Smooth muscle cell (in vitro differentiated cells): Measurements from ENCODE around the gene SLC6A1. TPM values are rescaled to one million over a fixed set of nuclear protein-coding genes. Genes with fewer than 3 reads are reported as not detected.

Source experiments
- DNase-seq: peaks from one replicate; lab custom pipeline; 2025; ENCODE audit not compliant: unreplicated experiment; lab: John Stamatoyannopoulos, UW
- H2AFZ ChIP-seq: fragments of 200-600 bp; sonication (generic); 2 replicates; pipeline ENCODE4 v1.6.0; 2016; ENCODE audit warnings: antibody characterized with exemption, low read depth, mild to moderate bottlenecking
- H3F3A ChIP-seq: fragments of 200-600 bp; sonication (generic); 2 replicates; pipeline ENCODE4 v1.6.0; 2017; ENCODE audit warnings: antibody characterized with exemption, low read depth
- H3K27ac ChIP-seq: fragments of 200-600 bp; sonication (generic); 2 replicates; pipeline ENCODE4 v1.5.1; 2016; ENCODE audit warnings: low read depth, mild to moderate bottlenecking
- H3K27me3 ChIP-seq: fragments of 200-600 bp; sonication (generic); 2 replicates; pipeline ENCODE4 v1.6.1; 2016; ENCODE audit warnings: low read depth, mild to moderate bottlenecking
- H3K36me3 ChIP-seq: fragments of 200-600 bp; sonication (generic); 2 replicates; pipeline ENCODE4 v1.5.1; 2016; ENCODE audit warnings: low read depth
- H3K4me1 ChIP-seq: fragments of 200-600 bp; sonication (generic); 2 replicates; pipeline ENCODE4 v1.5.1; 2016; ENCODE audit warnings: low read depth
- H3K4me2 ChIP-seq: fragments of 200-600 bp; sonication (generic); 2 replicates; pipeline ENCODE4 v1.6.0; 2016; ENCODE audit warnings: mild to moderate bottlenecking
- H3K4me3 ChIP-seq: fragments of 200-600 bp; sonication (generic); 2 replicates; pipeline ENCODE4 v1.5.1; 2016; ENCODE audit warnings: mild to moderate bottlenecking
- H3K79me2 ChIP-seq: fragments of 200-600 bp; sonication (generic); 2 replicates; pipeline ENCODE4 v1.6.0; 2016; ENCODE audit warnings: low read depth, mild to moderate bottlenecking
- H3K9ac ChIP-seq: fragments of 200-600 bp; sonication (generic); 2 replicates; pipeline ENCODE4 v1.6.0; 2016; ENCODE audit warnings: low read depth
- H3K9me3 ChIP-seq: fragments of 200-600 bp; sonication (generic); replicated peaks from 2 replicates; pipeline ENCODE4 v1.5.1; 2016; ENCODE audit warnings: low read depth
- H4K20me1 ChIP-seq: fragments of 200-600 bp; sonication (generic); 2 replicates; pipeline ENCODE4 v1.6.0; 2016; ENCODE audit warnings: low read depth
- WGBS: methylation state at CpG from one replicate; pipeline ENCODE4 v1.1.7; 2016; ENCODE audit warnings: low lambda C conversion rate; 5-methylcytosine and 5-hydroxymethylcytosine counted together
- polyA plus RNA-seq: library from polyadenylated mRNA; unstranded; fragments of >200 nt; fragmentation: Nextera tagmentation; extraction: Ambion mirVana; gene quantifications from 2 replicates; pipeline ENCODE4 v1.2.1, GENCODE V29; 2016
- total RNA-seq: library from RNA; depleted of rRNA; stranded (reverse); fragments of >200 nt; gene quantifications from 2 replicates; pipeline ENCODE4 v1.2.3, GENCODE V29; 2014
- TF ChIP-seq, protein P1 (sequence below): fragments of 200-600 bp; sonication (generic); IDR thresholded peaks from 2 replicates; pipeline ENCODE4 v1.5.1; 2017; ENCODE audit warnings: borderline replicate concordance, mild to moderate bottlenecking, antibody characterized with exemption; ENCODE audit not compliant: insufficient read depth, poor library complexity, severe bottlenecking

SLC6A1 gene
- total and polyA plus RNA-seq, 2 experiments from 2014 or later, result 0.26 to 0.40 TPM

DNA sequence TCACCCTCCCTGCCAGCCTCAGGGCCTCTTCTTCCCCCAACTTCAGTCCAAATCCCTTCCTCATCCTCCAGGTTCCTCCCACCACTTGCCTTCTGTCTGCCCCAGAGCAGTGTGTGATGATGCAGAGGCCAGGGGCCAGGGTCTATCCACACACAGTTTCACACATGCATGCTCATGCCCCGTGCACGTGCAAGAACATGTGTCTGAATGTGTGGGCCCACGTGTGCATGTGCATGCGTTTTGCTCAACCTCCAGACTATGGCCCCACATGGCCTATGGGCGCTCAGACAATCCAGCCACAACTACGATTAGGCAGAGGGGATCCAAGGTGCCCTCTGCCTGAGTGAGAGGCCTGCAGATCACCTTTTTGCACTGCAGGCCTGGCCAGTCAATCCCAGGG lies 32.3 kb upstream of the SLC6A1 start:
- H3K4me3 ChIP-seq, result no peak overlapping the region
- H4K20me1 ChIP-seq, result no peaks in the 10 kb centered on the region
- no peak overlapping the region for H3K4me2 ChIP-seq
- 77% methylated on average over 6 of the region's 6 CpGs for WGBS
- no peaks in the 10 kb centered on the region for H3F3A ChIP-seq
- no peaks in the 10 kb centered on the region for H3K36me3 ChIP-seq
- H3K9ac ChIP-seq, result no peak overlapping the region
- H3K4me1 ChIP-seq, result no peaks in the 10 kb centered on the region
- H3K9me3 ChIP-seq, result no peaks in the 10 kb centered on the region
- TF ChIP-seq, protein P1, sequence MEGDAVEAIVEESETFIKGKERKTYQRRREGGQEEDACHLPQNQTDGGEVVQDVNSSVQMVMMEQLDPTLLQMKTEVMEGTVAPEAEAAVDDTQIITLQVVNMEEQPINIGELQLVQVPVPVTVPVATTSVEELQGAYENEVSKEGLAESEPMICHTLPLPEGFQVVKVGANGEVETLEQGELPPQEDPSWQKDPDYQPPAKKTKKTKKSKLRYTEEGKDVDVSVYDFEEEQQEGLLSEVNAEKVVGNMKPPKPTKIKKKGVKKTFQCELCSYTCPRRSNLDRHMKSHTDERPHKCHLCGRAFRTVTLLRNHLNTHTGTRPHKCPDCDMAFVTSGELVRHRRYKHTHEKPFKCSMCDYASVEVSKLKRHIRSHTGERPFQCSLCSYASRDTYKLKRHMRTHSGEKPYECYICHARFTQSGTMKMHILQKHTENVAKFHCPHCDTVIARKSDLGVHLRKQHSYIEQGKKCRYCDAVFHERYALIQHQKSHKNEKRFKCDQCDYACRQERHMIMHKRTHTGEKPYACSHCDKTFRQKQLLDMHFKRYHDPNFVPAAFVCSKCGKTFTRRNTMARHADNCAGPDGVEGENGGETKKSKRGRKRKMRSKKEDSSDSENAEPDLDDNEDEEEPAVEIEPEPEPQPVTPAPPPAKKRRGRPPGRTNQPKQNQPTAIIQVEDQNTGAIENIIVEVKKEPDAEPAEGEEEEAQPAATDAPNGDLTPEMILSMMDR, result no peak
- H3K27ac ChIP-seq, result no peak overlapping the region
- no peak overlapping the region for H2AFZ ChIP-seq
- DNase-seq, result no peak
- no peaks in the 10 kb centered on the region for H3K79me2 ChIP-seq
- peaks cover 8% of the 10 kb centered on the region for H3K27me3 ChIP-seq

DNA sequence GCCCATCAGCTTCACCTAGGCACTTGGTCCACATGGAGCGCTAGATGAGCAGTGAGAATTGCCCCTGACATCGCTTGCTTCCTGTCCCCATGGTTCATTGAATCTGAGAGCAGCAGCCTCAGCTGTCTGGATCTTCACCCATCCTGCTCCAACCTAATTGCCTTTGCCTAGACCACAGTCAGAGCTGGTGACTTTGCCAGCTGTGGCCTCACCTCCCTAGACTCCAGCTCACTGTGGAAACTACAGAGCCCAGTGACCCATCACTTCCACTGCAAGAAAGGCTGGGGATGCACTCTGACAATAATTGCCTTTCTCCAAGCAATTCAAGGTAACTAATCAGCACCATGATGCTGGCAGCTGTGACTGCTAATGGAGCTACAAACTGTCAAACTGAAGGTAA lies 30.6 kb upstream of the SLC6A1 start:
- Histone ChIP-seq H3K79me2 (no peaks in the 10 kb centered on the region), H3K9me3 (no peaks in the 10 kb centered on the region), H2AFZ (no peak overlapping the region), H4K20me1 (no peaks in the 10 kb centered on the region), H3F3A (no peaks in the 10 kb centered on the region), H3K27ac (no peak overlapping the region), H3K4me2 (no peak overlapping the region), H3K27me3 (peaks cover 11% of the 10 kb centered on the region), H3K9ac (no peak overlapping the region), H3K4me1 (no peaks in the 10 kb centered on the region), H3K4me3 (no peak overlapping the region), H3K36me3 (no peaks in the 10 kb centered on the region)
- TF ChIP-seq, protein P1, result no peak
- DNase-seq, result no peak
- 85% methylated on average over 2 of the region's 2 CpGs for WGBS

GRCh38 chr3:10962481-10963036 lies 30.0 kb upstream of the SLC6A1 start:
- Histone ChIP-seq H4K20me1 (no peaks in the 10 kb centered on the region), H3K36me3 (no peaks in the 10 kb centered on the region), H3K9ac (no peak overlapping the region), H3K4me3 (no peak overlapping the region), H3K79me2 (no peaks in the 10 kb centered on the region), H2AFZ (no peak overlapping the region), H3K4me1 (no peaks in the 10 kb centered on the region), H3K4me2 (no peak overlapping the region), H3K9me3 (no peaks in the 10 kb centered on the region), H3F3A (no peaks in the 10 kb centered on the region), H3K27me3 (peaks cover 11% of the 10 kb centered on the region), H3K27ac (no peak overlapping the region)
- TF ChIP-seq, protein P1, result no peak
- no peak for DNase-seq
- WGBS, result 82% methylated on average over 5 of the region's 5 CpGs

DNA sequence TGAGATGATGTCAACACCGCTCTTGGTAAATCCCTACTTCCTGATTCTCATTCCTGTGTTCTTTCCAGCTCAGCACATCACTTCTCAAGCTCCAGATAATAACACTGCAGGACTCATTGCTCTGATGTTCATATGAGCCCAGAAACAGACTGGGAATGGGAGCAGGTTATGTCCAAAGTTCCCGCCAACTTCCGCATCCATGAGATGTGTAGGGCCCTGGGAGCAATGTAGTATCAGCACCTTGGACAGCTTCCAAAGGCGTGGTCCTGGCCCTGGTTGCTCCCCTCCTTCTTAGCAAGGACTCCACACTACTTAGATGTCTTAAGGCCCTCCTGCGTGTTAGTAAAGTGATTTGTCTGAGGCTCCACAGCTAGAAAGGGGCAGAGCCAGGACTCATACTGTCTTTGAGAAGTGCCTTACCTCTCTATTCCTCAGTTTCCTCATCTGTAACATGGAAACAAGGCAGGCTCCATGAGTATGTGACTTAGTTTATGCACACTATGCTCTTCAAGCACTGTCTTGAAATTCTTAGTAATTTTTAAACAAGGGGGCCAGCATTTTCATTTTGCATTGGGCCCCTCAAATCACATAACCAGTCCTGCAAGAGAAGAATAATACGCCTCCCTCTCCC lies 27.9 kb upstream of the SLC6A1 start:
- Histone ChIP-seq H3K9me3 (no peaks in the 10 kb centered on the region), H4K20me1 (no peaks in the 10 kb centered on the region), H3K27ac (no peak overlapping the region), H3K4me1 (no peaks in the 10 kb centered on the region), H3F3A (no peaks in the 10 kb centered on the region), H3K4me2 (no peak overlapping the region), H3K79me2 (no peaks in the 10 kb centered on the region), H2AFZ (no peak overlapping the region), H3K27me3 (peaks cover 11% of the 10 kb centered on the region), H3K9ac (no peak overlapping the region), H3K36me3 (no peaks in the 10 kb centered on the region), H3K4me3 (no peak overlapping the region)
- DNase-seq, result no peak
- TF ChIP-seq, protein P1, result no peak
- WGBS, result 59% methylated on average over 6 of the region's 6 CpGs
